HepG2 (cell line): ENCODE measurements around the gene CBLC. TPM values are rescaled to one million over a fixed set of nuclear protein-coding genes. Genes with fewer than 3 reads are reported as not detected.

Experiments
- BRD4 ChIP-seq: sonication (generic); formaldehyde crosslinking; IDR thresholded peaks from 2 replicates; pipeline ENCODE4 v1.4.0; 2020; ENCODE audit warnings: missing genetic modification reagents
- GATAD2A ChIP-seq: IDR thresholded peaks from 2 replicates; pipeline ENCODE4 v1.6.1; 2016
- HNRNPUL1 ChIP-seq: fragments of 200-400 bp; formaldehyde crosslinking; IDR thresholded peaks from 2 replicates; pipeline ENCODE4 v1.6.1; 2017; ENCODE audit warnings: low read depth, mild to moderate bottlenecking, low read length, moderate library complexity
- HOXA3 ChIP-seq: sonication (generic); formaldehyde crosslinking; IDR thresholded peaks from 2 replicates; pipeline ENCODE4 v1.5.0; 2020; ENCODE audit warnings: missing genetic modification reagents
- KLF16 ChIP-seq, 2 experiments: sonication (generic) in 1 of 2; formaldehyde crosslinking in 1 of 2; IDR thresholded peaks; 2 replicates each; pipeline versions ENCODE4 v1.6.1 to v1.8.0; 2016 to 2023; ENCODE audit warnings: missing genetic modification reagents in 2 of 2, missing compliant biosample characterization in 1 of 2
- KMT2A ChIP-seq: sonication (generic); formaldehyde crosslinking; IDR thresholded peaks from 2 replicates; pipeline ENCODE4 v1.4.0; 2020; ENCODE audit warnings: missing genetic modification reagents
- NFIC ChIP-seq: IDR thresholded peaks from 2 replicates; pipeline ENCODE4 v1.6.1; 2012; ENCODE audit warnings: mild to moderate bottlenecking, low read length, inconsistent platforms
- NFKBIZ ChIP-seq: IDR thresholded peaks from 2 replicates; pipeline ENCODE4 v1.6.1; 2018; ENCODE audit warnings: missing genetic modification reagents, missing compliant biosample characterization
- NKX3-1 ChIP-seq: sonication (generic); formaldehyde crosslinking; IDR thresholded peaks from 2 replicates; pipeline ENCODE4 v1.5.0; 2020; ENCODE audit warnings: missing genetic modification reagents
- NR2C2 ChIP-seq: sonication (generic); formaldehyde crosslinking; IDR thresholded peaks from 2 replicates; pipeline ENCODE4 v1.4.0; 2020; ENCODE audit warnings: missing genetic modification reagents, mild to moderate bottlenecking, moderate library complexity, borderline replicate concordance
- NR2F2 ChIP-seq: IDR thresholded peaks from 2 replicates; pipeline ENCODE4 v1.6.1; 2012; ENCODE audit warnings: low read depth, inconsistent platforms, borderline replicate concordance
- PAXIP1 ChIP-seq: sonication (generic); formaldehyde crosslinking; conservative IDR thresholded peaks from 2 replicates; pipeline ENCODE4 v1.4.0; 2020; ENCODE audit warnings: mild to moderate bottlenecking, missing genetic modification reagents, moderate library complexity
- RBM39 ChIP-seq: fragments of 200-400 bp; formaldehyde crosslinking; IDR thresholded peaks from one replicate; pipeline ENCODE4 v1.6.1; 2018; ENCODE audit warnings: antibody characterized with exemption, mild to moderate bottlenecking, low read depth, low read length; ENCODE audit not compliant: poor library complexity, severe bottlenecking
- RFXANK ChIP-seq: IDR thresholded peaks from 2 replicates; pipeline ENCODE4 v1.6.1; 2016
- SP5 ChIP-seq: IDR thresholded peaks from 2 replicates; pipeline ENCODE4 v1.6.1; 2016; ENCODE audit warnings: low read depth, borderline replicate concordance
- TARDBP ChIP-seq: sonication (generic); formaldehyde crosslinking; IDR thresholded peaks from 2 replicates; pipeline ENCODE4 v1.8.0; 2022; ENCODE audit warnings: mild to moderate bottlenecking, missing genetic modification reagents
- ZBTB21 ChIP-seq: sonication (generic); formaldehyde crosslinking; IDR thresholded peaks from 2 replicates; pipeline ENCODE4 v1.4.0; 2020; ENCODE audit warnings: missing genetic modification reagents
- ZC3H4 ChIP-seq: sonication (generic); formaldehyde crosslinking; IDR thresholded peaks from 2 replicates; pipeline ENCODE4 v1.4.0; 2020; ENCODE audit warnings: missing genetic modification reagents, borderline replicate concordance
- ZNF460 ChIP-seq: sonication (generic); formaldehyde crosslinking; IDR thresholded peaks from 2 replicates; pipeline ENCODE4 v1.5.1; 2020; ENCODE audit warnings: missing genetic modification reagents, mild to moderate bottlenecking, borderline replicate concordance
- ZNF547 ChIP-seq: sonication (generic); formaldehyde crosslinking; IDR thresholded peaks from 2 replicates; pipeline ENCODE4 v1.5.1; 2020; ENCODE audit warnings: mild to moderate bottlenecking, missing genetic modification reagents
- ZNF569 ChIP-seq: sonication (generic); formaldehyde crosslinking; IDR thresholded peaks from 2 replicates; pipeline ENCODE4 v1.5.0; 2020; ENCODE audit warnings: mild to moderate bottlenecking, missing genetic modification reagents, moderate library complexity, borderline replicate concordance
- ZNF720 ChIP-seq: sonication (generic); formaldehyde crosslinking; IDR thresholded peaks from 2 replicates; pipeline ENCODE4 v1.4.0; 2020; ENCODE audit warnings: missing genetic modification reagents
- polyA plus RNA-seq, 8 experiments: library from polyadenylated mRNA; depleted of rRNA in 3 of 8; stranded (reverse) in 7 of 8; unstranded in 1 of 8; fragments of >200 nt; fragmentation: Illumina TruSeq in 4 of 8; extraction: Trizol in 4 of 8; gene quantifications; 2 replicates each; pipeline versions ENCODE4 v1.2.1 to v1.2.3, GENCODE V29; 2011 to 2016; ENCODE audit warnings: low read depth in 4 of 8, missing spikeins in 1 of 8, mixed read lengths in 1 of 8; ENCODE audit not compliant: insufficient read depth in 1 of 8
- total RNA-seq, 5 experiments: library from RNA; depleted of rRNA; stranded (reverse); fragments of >200 nt; fragmentation: Illumina TruSeq; extraction: Trizol; gene quantifications; 2 replicates each; pipeline ENCODE4 v1.2.3, GENCODE V29; 2016; ENCODE audit warnings: low read depth in 1 of 5
- TF ChIP-seq, protein P1 (sequence below): sonication (generic); formaldehyde crosslinking; IDR thresholded peaks from 2 replicates; pipeline ENCODE4 v1.5.0; 2020; ENCODE audit warnings: mild to moderate bottlenecking, missing genetic modification reagents
- TF ChIP-seq, protein P2 (sequence below): sonication (generic); formaldehyde crosslinking; IDR thresholded peaks from 2 replicates; pipeline ENCODE4 v1.8.0; 2022; ENCODE audit warnings: missing genetic modification reagents, mild to moderate bottlenecking, inconsistent platforms, borderline replicate concordance

The CBLC gene
- total and polyA plus RNA-seq, 2 of the 13 experiments (the other 11 are each of a cell fraction or from before 2014, with no cell fraction given), result 1.8 to 2.6 TPM

DNA sequence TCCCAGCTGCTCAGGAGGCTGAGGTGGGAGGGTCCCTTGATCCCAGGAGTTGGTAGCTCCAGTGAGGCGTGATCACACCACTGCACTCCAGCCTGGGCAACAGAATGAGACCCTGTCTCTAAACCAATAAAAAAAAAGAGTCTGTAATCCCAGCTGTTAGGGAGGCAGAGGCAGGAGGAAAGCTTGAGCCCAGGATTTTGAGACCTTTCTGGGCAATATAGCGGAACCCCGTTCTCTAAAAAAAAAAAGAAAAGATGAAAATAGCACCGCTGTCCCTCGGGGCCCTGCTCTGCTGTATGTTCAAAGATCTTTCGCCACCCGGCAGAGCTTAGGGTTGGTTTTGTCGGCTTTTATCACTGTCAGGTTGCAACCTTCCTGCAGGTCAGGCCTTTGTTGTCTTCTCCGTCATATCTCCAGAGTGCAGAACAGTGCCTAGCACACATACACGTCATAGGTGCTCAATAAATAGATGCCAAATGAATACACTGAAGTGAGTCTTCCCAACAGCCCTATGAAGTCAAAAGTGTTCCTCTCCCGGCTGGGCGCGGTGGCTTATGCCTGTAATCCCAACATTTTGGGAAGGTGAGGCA, 17.8 kb downstream of the CBLC start (continued):
- TF ChIP-seq PAXIP1 (CRISPR knock-in tag), result peak; percentile 36
- no peak for TF ChIP-seq NFKBIZ (CRISPR knock-in tag)
- TF ChIP-seq TARDBP (CRISPR knock-in tag), result no peak
- TF ChIP-seq, protein P1, sequence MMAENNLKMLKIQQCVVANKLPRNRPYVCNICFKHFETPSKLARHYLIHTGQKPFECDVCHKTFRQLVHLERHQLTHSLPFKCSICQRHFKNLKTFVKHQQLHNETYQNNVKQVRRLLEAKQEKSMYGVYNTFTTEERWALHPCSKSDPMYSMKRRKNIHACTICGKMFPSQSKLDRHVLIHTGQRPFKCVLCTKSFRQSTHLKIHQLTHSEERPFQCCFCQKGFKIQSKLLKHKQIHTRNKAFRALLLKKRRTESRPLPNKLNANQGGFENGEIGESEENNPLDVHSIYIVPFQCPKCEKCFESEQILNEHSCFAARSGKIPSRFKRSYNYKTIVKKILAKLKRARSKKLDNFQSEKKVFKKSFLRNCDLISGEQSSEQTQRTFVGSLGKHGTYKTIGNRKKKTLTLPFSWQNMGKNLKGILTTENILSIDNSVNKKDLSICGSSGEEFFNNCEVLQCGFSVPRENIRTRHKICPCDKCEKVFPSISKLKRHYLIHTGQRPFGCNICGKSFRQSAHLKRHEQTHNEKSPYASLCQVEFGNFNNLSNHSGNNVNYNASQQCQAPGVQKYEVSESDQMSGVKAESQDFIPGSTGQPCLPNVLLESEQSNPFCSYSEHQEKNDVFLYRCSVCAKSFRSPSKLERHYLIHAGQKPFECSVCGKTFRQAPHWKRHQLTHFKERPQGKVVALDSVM (CRISPR knock-in tag), result peak; percentile 52; the same call in 1 of the 2 replicates
- TF ChIP-seq NR2C2 (CRISPR knock-in tag), result no peak
- TF ChIP-seq GATAD2A (CRISPR knock-in tag), result 0 out of 2 replicates have a peak, but pooled peaks have one; percentile 33
- TF ChIP-seq NR2F2, result 0 out of 2 replicates have a peak, but pooled peaks have one; percentile 30
- TF ChIP-seq ZNF569 (CRISPR knock-in tag), result no peak
- no peak for TF ChIP-seq ZC3H4
- no peak for TF ChIP-seq RBM39
- TF ChIP-seq NKX3-1 (CRISPR knock-in tag), result no peak
- TF ChIP-seq KLF16 (CRISPR knock-in tag; IDR thresholded peaks at IDR 0.05), result no peak
- TF ChIP-seq ZNF720 (CRISPR knock-in tag), result no peak
- TF ChIP-seq SP5 (CRISPR knock-in tag), result no peak
- TF ChIP-seq KMT2A, result no peak
- TF ChIP-seq ZBTB21 (CRISPR knock-in tag), result peak; percentile 92
- no peak for TF ChIP-seq NFIC
- TF ChIP-seq, protein P2, sequence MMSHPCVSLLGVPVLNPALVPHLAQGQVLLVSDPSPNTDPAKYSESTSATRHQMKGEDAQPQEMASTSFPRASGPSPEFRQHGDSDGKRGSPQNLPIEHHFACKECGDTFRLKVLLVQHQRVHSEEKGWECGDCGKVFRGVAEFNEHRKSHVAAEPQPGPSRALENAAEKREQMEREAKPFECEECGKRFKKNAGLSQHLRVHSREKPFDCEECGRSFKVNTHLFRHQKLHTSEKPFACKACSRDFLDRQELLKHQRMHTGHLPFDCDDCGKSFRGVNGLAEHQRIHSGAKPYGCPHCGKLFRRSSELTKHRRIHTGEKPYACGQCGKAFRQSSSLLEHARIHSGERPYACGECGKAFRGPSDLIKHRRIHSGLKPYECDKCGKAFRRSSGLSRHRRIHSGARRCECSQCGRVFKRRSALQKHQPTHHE (CRISPR knock-in tag), result no peak
- TF ChIP-seq BRD4 (CRISPR knock-in tag), result no peak
- no peak for TF ChIP-seq HNRNPUL1
- TF ChIP-seq HOXA3, result peak; percentile 60; the same call in 1 of the 2 replicates
- TF ChIP-seq ZNF460, result peak; percentile 86; the same call in 1 of the 2 replicates
- TF ChIP-seq RFXANK (CRISPR knock-in tag), result no peak
- no peak for TF ChIP-seq ZNF547
